NT2/D1 (cell line): ENCODE data around the gene P4HTM.

ENCODE experiments used
- SUZ12 ChIP-seq: IDR thresholded peaks from 2 replicates; pipeline ENCODE4 v1.6.1; 2011; ENCODE audit not compliant: insufficient read length, insufficient read depth; ENCODE audit errors: extremely low read depth
- ZNF274 ChIP-seq: IDR thresholded peaks from 2 replicates; pipeline ENCODE4 v1.6.1; 2011; ENCODE audit warnings: mild to moderate bottlenecking, low read depth, low read length

DNA sequence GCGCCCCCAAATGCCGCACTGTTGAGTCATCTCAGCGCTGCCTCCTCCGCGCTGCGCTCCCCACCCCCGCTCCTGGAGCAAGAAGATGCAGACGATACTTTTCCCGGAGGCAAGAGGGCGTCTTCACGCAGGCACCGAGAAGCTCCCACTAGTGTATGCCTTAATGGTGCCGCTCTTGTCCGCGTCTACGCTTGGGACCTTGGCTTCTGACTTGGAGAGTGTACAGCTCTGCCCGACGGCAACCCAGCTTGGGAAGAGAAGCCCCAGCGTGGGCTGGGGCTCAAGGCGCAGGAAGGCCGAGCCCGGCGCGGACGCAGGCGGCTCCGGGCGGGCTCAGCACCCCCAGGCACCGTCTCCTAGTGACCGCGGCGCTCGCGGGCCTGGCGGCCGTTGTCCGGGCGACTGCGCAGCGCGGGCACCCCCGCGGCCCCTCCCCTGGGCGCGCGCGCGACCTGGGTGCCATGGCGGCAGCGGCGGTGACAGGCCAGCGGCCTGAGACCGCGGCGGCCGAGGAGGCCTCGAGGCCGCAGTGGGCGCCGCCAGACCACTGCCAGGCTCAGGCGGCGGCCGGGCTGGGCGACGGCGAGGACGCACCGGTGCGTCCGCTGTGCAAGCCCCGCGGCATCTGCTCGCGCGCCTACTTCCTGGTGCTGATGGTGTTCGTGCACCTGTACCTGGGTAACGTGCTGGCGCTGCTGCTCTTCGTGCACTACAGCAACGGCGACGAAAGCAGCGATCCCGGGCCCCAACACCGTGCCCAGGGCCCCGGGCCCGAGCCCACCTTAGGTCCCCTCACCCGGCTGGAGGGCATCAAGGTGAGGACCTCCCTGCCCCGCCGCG, at the start of gene P4HTM:
- TF ChIP-seq SUZ12 = no peak
- no peak for TF ChIP-seq ZNF274
